H1 (cell line): Measurements from ENCODE around the gene IQGAP1. TPM values are rescaled to one million over a fixed set of nuclear protein-coding genes. Genes with fewer than 3 reads are reported as not detected.

Source experiments
- CTCF ChIA-PET: fragments of 300-600 bp; sonication (Branson Sonifier 250); formaldehyde crosslinking; loops from one replicate; lab custom pipeline; 2021; ENCODE audit not compliant: partially characterized antibody; lab: Charles Lee
- POLR2A ChIA-PET: fragments of 300-600 bp; sonication (Branson Sonifier 250); formaldehyde crosslinking; loops from one replicate; lab custom pipeline; 2021; ENCODE audit warnings: inconsistent platforms; ENCODE audit not compliant: partially characterized antibody; lab: Charles Lee
- DNase-seq, 2 experiments: peaks; one replicate each; pipeline versions ENCODE4 v3.0.0 to v3.0.0-alpha.2; 2010 to 2022; ENCODE audit warnings: low spot score in 2 of 2, low read depth in 1 of 2, mixed read lengths in 1 of 2
- FAIRE-seq: peaks from 2 replicates; lab custom pipeline; 2011; peaks lifted over from hg19 to GRCh38; lab: Jason Lieb, UNC
- H2AFZ ChIP-seq: 2 replicates; pipeline ENCODE4 v1.8.1; 2012; ENCODE audit warnings: low read length, inconsistent platforms
- H2AK5ac ChIP-seq: 2 replicates; pipeline ENCODE4 v1.6.1; 2013; ENCODE audit warnings: low read depth, low read length
- H2BK120ac ChIP-seq: replicated peaks from 2 replicates; pipeline ENCODE3; 2013; ENCODE audit warnings: low read depth, low read length, inconsistent platforms
- H2BK12ac ChIP-seq: 2 replicates; pipeline ENCODE4 v1.6.1; 2013; ENCODE audit warnings: low read depth, low read length
- H2BK15ac ChIP-seq: 2 replicates; pipeline ENCODE4 v1.6.1; 2013; ENCODE audit warnings: low read length
- H2BK20ac ChIP-seq: 2 replicates; pipeline ENCODE4 v1.6.1; 2013; ENCODE audit warnings: low read length
- H2BK5ac ChIP-seq: 2 replicates; pipeline ENCODE4 v1.6.1; 2013; ENCODE audit warnings: low read depth, low read length
- H3K14ac ChIP-seq: 2 replicates; pipeline ENCODE4 v1.6.1; 2013; ENCODE audit warnings: inconsistent platforms; ENCODE audit not compliant: insufficient read length
- H3K18ac ChIP-seq: 2 replicates; pipeline ENCODE4 v1.6.1; 2013; ENCODE audit warnings: low read length; ENCODE audit errors: extremely low read depth
- H3K23ac ChIP-seq: 2 replicates; pipeline ENCODE4 v1.6.1; 2013; ENCODE audit warnings: inconsistent platforms; ENCODE audit not compliant: insufficient read length
- H3K23me2 ChIP-seq: 2 replicates; pipeline ENCODE4 v1.6.1; 2013; ENCODE audit warnings: low read depth, low read length
- H3K27ac ChIP-seq: 2 replicates; pipeline ENCODE4 v1.6.1; 2011; ENCODE audit warnings: low read depth, low read length, inconsistent platforms
- H3K27me3 ChIP-seq, 4 experiments: replicated peaks in 1 of 4; 1 replicate in 1 of 4; 2 replicates in 3 of 4; pipeline versions ENCODE4 v1.6.1 to v1.8.1; 2011 to 2013; ENCODE audit warnings: low read length in 3 of 4, mild to moderate bottlenecking in 3 of 4, inconsistent platforms in 2 of 4, mixed read lengths in 2 of 4, moderate library complexity in 1 of 4; ENCODE audit not compliant: control insufficient read depth in 3 of 4, insufficient read depth in 3 of 4; ENCODE audit errors: extremely low read depth in 1 of 4
- H3K36me3 ChIP-seq, 4 experiments: 2 replicates each; pipeline versions ENCODE4 v1.6.1 to v1.8.1; 2011 to 2013; ENCODE audit warnings: mild to moderate bottlenecking in 4 of 4, low read length in 3 of 4, moderate library complexity in 2 of 4, control low read depth in 1 of 4, inconsistent platforms in 1 of 4; ENCODE audit not compliant: insufficient read depth in 4 of 4, control insufficient read depth in 2 of 4
- H3K4ac ChIP-seq: replicated peaks from 2 replicates; pipeline ENCODE3; 2013; ENCODE audit warnings: low read length, low read depth, mixed read lengths, inconsistent platforms; ENCODE audit not compliant: insufficient read length
- H3K4me1 ChIP-seq, 4 experiments: replicated peaks in 1 of 4; 1 replicate in 1 of 4; 2 replicates in 3 of 4; pipeline versions ENCODE4 v1.6.1 to v1.8.1; 2011 to 2013; ENCODE audit warnings: low read length in 3 of 4, inconsistent platforms in 2 of 4, mixed read lengths in 1 of 4; ENCODE audit not compliant: insufficient read depth in 4 of 4, control insufficient read depth in 3 of 4
- H3K4me2 ChIP-seq, 2 experiments: 2 replicates each; pipeline versions ENCODE4 v1.6.1 to v1.8.1; 2011 to 2013; ENCODE audit warnings: low read depth in 2 of 2, low read length in 2 of 2, control low read depth in 1 of 2, inconsistent platforms in 1 of 2, mild to moderate bottlenecking in 1 of 2; ENCODE audit not compliant: insufficient read depth in 1 of 2
- H3K4me3 ChIP-seq, 4 experiments: fragments of 200-600, 300-600 bp in 1 of 4; sonication (generic), shearing (Covaris generic), sonication (Bioruptor Twin) in 1 of 4; 2 replicates each; pipeline versions ENCODE4 v1.5.1 to v1.8.1; 2011 to 2016; ENCODE audit warnings: low read length in 4 of 4, low read depth in 3 of 4, control low read depth in 2 of 4, inconsistent platforms in 2 of 4, mild to moderate bottlenecking in 2 of 4, mixed read lengths in 1 of 4, moderate library complexity in 1 of 4; ENCODE audit not compliant: insufficient read depth in 2 of 4; ENCODE audit errors: extremely low read depth in 1 of 4
- H3K56ac ChIP-seq: replicated peaks from 2 replicates; pipeline ENCODE3; 2013; ENCODE audit warnings: low read depth, mild to moderate bottlenecking, mixed read lengths, low read length, inconsistent platforms; ENCODE audit not compliant: insufficient read length
- H3K79me1 ChIP-seq: 2 replicates; pipeline ENCODE4 v1.6.1; 2013; ENCODE audit warnings: low read depth, low read length, control low read depth
- H3K79me2 ChIP-seq, 2 experiments: 2 replicates each; pipeline versions ENCODE4 v1.6.1 to v1.8.1; 2012 to 2013; ENCODE audit warnings: low read length in 2 of 2, mild to moderate bottlenecking in 2 of 2, inconsistent platforms in 1 of 2; ENCODE audit not compliant: insufficient read depth in 2 of 2, control insufficient read depth in 1 of 2
- H3K9ac ChIP-seq, 4 experiments: replicated peaks in 1 of 4; 1 replicate in 1 of 4; 2 replicates in 3 of 4; pipeline versions ENCODE4 v1.6.1 to v1.8.1; 2011 to 2013; ENCODE audit warnings: low read depth in 3 of 4, low read length in 3 of 4, control low read depth in 2 of 4, mild to moderate bottlenecking in 2 of 4, moderate library complexity in 2 of 4, inconsistent platforms in 1 of 4; ENCODE audit errors: extremely low read depth in 1 of 4
- H3K9me3 ChIP-seq, 2 experiments: 2 replicates each; pipeline versions ENCODE4 v1.6.1 to v1.8.1; 2012 to 2013; ENCODE audit warnings: mild to moderate bottlenecking in 2 of 2, moderate library complexity in 2 of 2, control low read depth in 1 of 2, inconsistent platforms in 1 of 2, low read depth in 1 of 2, low read length in 1 of 2, mixed read lengths in 1 of 2; ENCODE audit not compliant: insufficient read depth in 2 of 2
- H4K20me1 ChIP-seq, 2 experiments: replicated peaks in 1 of 2; 2 replicates each; pipeline versions ENCODE3 to v1.8.1; 2011 to 2013; ENCODE audit warnings: inconsistent platforms in 2 of 2, low read length in 2 of 2, mild to moderate bottlenecking in 1 of 2; ENCODE audit not compliant: insufficient read depth in 2 of 2, control insufficient read depth in 1 of 2
- H4K5ac ChIP-seq: 2 replicates; pipeline ENCODE4 v1.6.1; 2013; ENCODE audit warnings: low read length, low read depth, mixed read lengths, inconsistent platforms; ENCODE audit not compliant: insufficient read length
- H4K8ac ChIP-seq: 2 replicates; pipeline ENCODE4 v1.8.0; 2013; ENCODE audit warnings: mild to moderate bottlenecking, moderate library complexity, low read length, inconsistent platforms; ENCODE audit not compliant: insufficient read depth; ENCODE audit errors: extremely low read depth
- H4K91ac ChIP-seq: replicated peaks from 2 replicates; pipeline ENCODE3; 2013; ENCODE audit warnings: low read length, mixed read lengths, inconsistent platforms; ENCODE audit not compliant: insufficient read length
- HDAC2 ChIP-seq, 2 experiments: fragments of 300-600 bp in 1 of 2; sonication (generic) in 1 of 2; IDR thresholded peaks; 2 replicates each; pipeline ENCODE4 v1.6.1; 2011 to 2012; ENCODE audit warnings: low read depth in 2 of 2, low read length in 2 of 2, mild to moderate bottlenecking in 2 of 2, moderate library complexity in 2 of 2, borderline replicate concordance in 1 of 2, inconsistent platforms in 1 of 2
- SIN3A ChIP-seq, 2 experiments: IDR thresholded peaks in 1 of 2; conservative IDR thresholded peaks in 1 of 2; 2 replicates each; pipeline ENCODE4 v1.6.1; 2011 to 2012; ENCODE audit warnings: low read length in 2 of 2, improper control_type of control experiment in 1 of 2, low read depth in 1 of 2, mild to moderate bottlenecking in 1 of 2
- WGBS, 2 experiments: shearing (Covaris generic) in 1 of 2; methylation state at CpG; one replicate each; pipeline versions ENCODE4 v1.1.6 to v1.1.7; 2013 to 2015; ENCODE audit warnings: low lambda C conversion rate in 2 of 2, mixed read lengths in 2 of 2, inconsistent platforms in 1 of 2, low coverage in 1 of 2, missing lambda C conversion rate in 1 of 2; ENCODE audit not compliant: insufficient replicate concordance in 2 of 2, insufficient coverage in 1 of 2, insufficient read length in 1 of 2; ENCODE audit errors: extremely low coverage in 1 of 2, missing lambda C conversion rate in 1 of 2; 5-methylcytosine and 5-hydroxymethylcytosine counted together
- polyA plus RNA-seq, 7 experiments: library from polyadenylated mRNA; depleted of rRNA in 3 of 7; stranded (reverse) in 5 of 7; unstranded in 2 of 7; fragments of >200 nt in 5 of 7; fragments of 200-250 nt in 2 of 7; gene quantifications; 1 replicate in 5 of 7; 2 replicates in 1 of 7; 4 replicates in 1 of 7; pipeline versions ENCODE4 v1.2.1 to v1.2.3, GENCODE V29; 2011 to 2013; ENCODE audit warnings: missing spikeins in 2 of 7, mixed read lengths in 2 of 7
- total RNA-seq: library from RNA; stranded (reverse); fragmentation: NEBNext Ultra II Directional; extraction: Animal tissue kit (Norgen Biotek cat#: 25700); gene quantifications from 2 replicates; pipeline ENCODE4 v1.2.1, GENCODE V29; 2021

Gene IQGAP1
- total and polyA plus RNA-seq, 2 of the 8 experiments (the other 6 are each of a cell fraction or from before 2014, with no cell fraction given), result 56.0 to 138 TPM

- peak overlapping the region; percentile 55 for H3K18ac ChIP-seq
- no peak overlapping the region for H2BK20ac ChIP-seq
- H4K5ac ChIP-seq, result peak overlapping the region; percentile 48
- H3K27ac ChIP-seq, result peak overlapping the region; percentile 62; the same call in 1 of the 2 replicates
- H2BK12ac ChIP-seq, result peak overlapping the region; percentile 7; the same call in 1 of the 2 replicates
- H2BK120ac ChIP-seq, result no peak overlapping the region
- H4K8ac ChIP-seq, result peak overlapping the region; percentile 94; the same call in 1 of the 2 replicates
- peaks cover 2% of the 10 kb centered on the region; the same call in 1 of the 2 replicates for H3K23me2 ChIP-seq
- H3K36me3 ChIP-seq, result peaks cover 0 to 6% (median 0%) of the 10 kb centered on the region in 4 experiments; a peak in 1 of 8 replicates
- H4K91ac ChIP-seq, result no peak overlapping the region
- peaks cover 7 to 22% (median 14%) of the 10 kb centered on the region in 4 experiments for H3K4me1 ChIP-seq
- no peaks in the 10 kb centered on the region for H3K9me3 ChIP-seq
- H3K79me2 ChIP-seq, result peaks cover 5 to 39% of the 10 kb centered on the region in 2 experiments; a peak in 3 of 4 replicates
- H3K4me2 ChIP-seq, result peak overlapping the region; percentile 72 to 90
- ChIA-PET POLR2A (interaction anchor here (0.7 to 2.4 kb wide), 10 partner anchors 10 to 37 kb away, joined by 3 to 15 read pairs (median 6); partner anchors contain the start of gene ZNF774), CTCF (interaction anchor here (0.6 to 2.0 kb wide), 4 partner anchors 11 to 119 kb away, joined by 4 to 8 read pairs (median 4); no protein-coding TSS in a partner anchor)
- no peak overlapping the region for H2AFZ ChIP-seq
- H4K20me1 ChIP-seq, result no peaks in the 10 kb centered on the region
- WGBS, 2 experiments, result 14% methylated on average over 15 of the region's 52 CpGs; no CpG with 5 or more reads in 1 of the 2 experiments
- peak overlapping the region; percentile 50 to 84 (median 66); a peak in 6 of 7 replicates for H3K9ac ChIP-seq
- no peak overlapping the region for H3K23ac ChIP-seq
- H3K27me3 ChIP-seq, result no peaks in the 10 kb centered on the region
- no peak overlapping the region for H2BK15ac ChIP-seq
- H2BK5ac ChIP-seq, result no peak overlapping the region; the same call in none of the 2 replicates
- FAIRE-seq (no peak), DNase-seq (peak in 1 of 2 experiments; percentile 73)
- H3K79me1 ChIP-seq, result no peaks in the 10 kb centered on the region
- peak overlapping the region; percentile 55 to 88 (median 84) for H3K4me3 ChIP-seq
- H3K56ac ChIP-seq, result no peak overlapping the region
- no peak overlapping the region for H3K4ac ChIP-seq
- H2AK5ac ChIP-seq, result no peak overlapping the region
- no peak overlapping the region for H3K14ac ChIP-seq
- TF ChIP-seq SIN3A (conservative IDR thresholded peaks at IDR 0.05 in 1 of 2, IDR thresholded peaks at IDR 0.05 in 1 of 2; ENCODE audit: low read depth in 1 of 2, low read length in 2 of 2) (peak in 1 of 2 experiments; percentile 52; a peak in 1 of 4 replicates), HDAC2 (IDR thresholded peaks at IDR 0.05; ENCODE audit: borderline replicate concordance in 1 of 2, low read depth in 2 of 2, low read length in 2 of 2) (0 out of 4 replicates have a peak, but pooled peaks of 1 of the 2 experiments have one; percentile 28)
These were observed 679 bp downstream of the IQGAP1 start for GRCh38 chr15:90388462-90389380.
